Motor neuron (in vitro differentiated cells): Measurements from ENCODE around the gene CATSPERB. TPM values are rescaled to one million over a fixed set of nuclear protein-coding genes. Genes with fewer than 3 reads are reported as not detected.

Experiments
- ATAC-seq, 8 experiments: fragments of 200-7000 bp; cut with Tn5 transposase; replicated peaks in 6 of 8; 2 replicates each; pipeline ENCODE4 v1.8.0; 2021; ENCODE audit warnings: mild to moderate bottlenecking in 8 of 8, moderate library complexity in 8 of 8
- H3K27ac ChIP-seq, 2 donors: fragments of 250-450 bp; sonication (Bioruptor Pico); 2 replicates each; pipeline ENCODE4 v1.9.0; 2021; ENCODE audit warnings: antibody characterized with exemption in 2 of 2, mild to moderate bottlenecking in 2 of 2, moderate library complexity in 1 of 2
- H3K4me1 ChIP-seq, 2 donors: fragments of 250-450 bp; sonication (Bioruptor Pico); replicated peaks in 1 of 2; 2 replicates each; pipeline ENCODE4 v1.6.1; 2021; ENCODE audit warnings: antibody characterized with exemption in 2 of 2, mild to moderate bottlenecking in 2 of 2, moderate library complexity in 1 of 2
- H3K4me3 ChIP-seq, 5 donors: fragments of 250-450 bp; sonication (Bioruptor Pico); 2 replicates each; pipeline ENCODE4 v1.9.0; 2021; ENCODE audit warnings: antibody characterized with exemption in 5 of 5, mild to moderate bottlenecking in 5 of 5, moderate library complexity in 4 of 5
- WGBS, 10 experiments: fragments of 450-650 bp; shearing (Covaris generic); methylation state at CpG; one replicate each; pipeline ENCODE4 v1.0.0; 2022; 5-methylcytosine and 5-hydroxymethylcytosine counted together
- in situ Hi-C, 9 experiments: fragments of 400-800 bp; cut with MboI; loops; one replicate each; pipeline ENCODE4 v1.15.0; 2021; ENCODE audit warnings: low sequenced_read_pairs in 9 of 9, low pct_unique_long_range_greater_than_20kb in 2 of 9; ENCODE audit not compliant: unreplicated experiment in 9 of 9
- total RNA-seq, 8 experiments: library from RNA; unstranded; fragments of 300-600 nt; gene quantifications; 2 replicates each; pipeline versions ENCODE4 v1.2.3 to v1.2.4, GENCODE V29; 2022

CATSPERB gene
- 10 to 100 TPM in 1 of 8 experiments, under 1 TPM in 3, not detected in 4; 0.05 to 14.9 (median 0.41) TPM for total RNA-seq

GRCh38 chr14:91731986-91732385 is at the start of gene CATSPERB:
TSS of gene CATSPERB (minus strand) at chr14:91732086. CDS start at chr14:91729479, 2,607 bp downstream.
- WGBS, 10 experiments: 78 to 100% (median 86%) methylated on average over 1 to 2 of the region's 2 CpGs; no CpG with 5 or more reads in 1 of the 10 experiments
- in situ Hi-C loops: no loop called here
- ATAC-seq: no peak

GRCh38 chr14:91780452-91780851 is 48.6 kb upstream of the CATSPERB start:
- no peak overlapping the region for H3K4me3 ChIP-seq
- in situ Hi-C loops: no loop called here
- H3K4me1 ChIP-seq: no peaks in the 10 kb centered on the region
- 43 to 100% (median 63%) methylated on average over 1 to 3 of the region's 3 CpGs for WGBS, 10 experiments
- no peak overlapping the region for H3K27ac ChIP-seq
- no peak for ATAC-seq

More at GRCh38 chr14:91731986-91732385, at the start of gene CATSPERB:
- Histone ChIP-seq H3K4me3 (no peak within 1 kb of the TSS), H3K4me1 (peaks cover 13 to 15% of the 10 kb centered on the region in 2 donors), H3K27ac (no peak within 1 kb of the TSS)

- H3K27ac ChIP-seq: no peak overlapping the region
- H3K4me1 ChIP-seq: no peaks in the 10 kb centered on the region
- no peak overlapping the region for H3K4me3 ChIP-seq
- ATAC-seq: no peak
- 83 to 100% (median 95%) methylated on average over 1 to 2 of the region's 2 CpGs for WGBS, 10 experiments
- in situ Hi-C loops: no loop called here
These were observed 46.3 kb upstream of the CATSPERB start for GRCh38 chr14:91778217-91778616.

- WGBS, 10 experiments: 38 to 96% (median 79%) methylated on average over 1 to 4 of the region's 5 CpGs; no CpG with 5 or more reads in 2 of the 10 experiments
- Histone ChIP-seq H3K4me1 (no peaks in the 10 kb centered on the region), H3K27ac (no peak overlapping the region), H3K4me3 (no peak overlapping the region)
- in situ Hi-C loops: no loop called here
- ATAC-seq: no peak
These were observed 42.5 kb upstream of the CATSPERB start for GRCh38 chr14:91774140-91775096.

GRCh38 chr14:91770185-91770584 is 38.3 kb upstream of the CATSPERB start:
- in situ Hi-C loops: no loop called here
- WGBS, 10 experiments: 50 to 100% (median 80%) methylated on average over 1 to 2 of the region's 2 CpGs; no CpG with 5 or more reads in 1 of the 10 experiments
- no peaks in the 10 kb centered on the region for H3K4me1 ChIP-seq
- H3K4me3 ChIP-seq: no peak overlapping the region
- no peak overlapping the region for H3K27ac ChIP-seq
- no peak for ATAC-seq

GRCh38 chr14:91755570-91756295 is 23.8 kb upstream of the CATSPERB start:
- in situ Hi-C loops: no loop called here
- ATAC-seq: peak in 1 of 8 experiments; percentile 16
- Histone ChIP-seq H3K4me1 (peaks cover 0 to 2% of the 10 kb centered on the region in 2 donors), H3K4me3 (no peak overlapping the region), H3K27ac (no peak overlapping the region)
- 28 to 92% (median 47%) methylated on average over 1 to 4 of the region's 4 CpGs; no CpG with 5 or more reads in 1 of the 10 experiments for WGBS, 10 experiments

- 0 to 100% (median 50%) methylated on average over 1 of the region's 1 CpG; no CpG with 5 or more reads in 5 of the 10 experiments for WGBS, 10 experiments
- in situ Hi-C loops: no loop called here
- H3K27ac ChIP-seq: no peak overlapping the region
- no peak overlapping the region for H3K4me3 ChIP-seq
- ATAC-seq: no peak
- H3K4me1 ChIP-seq: peaks cover 0 to 2% of the 10 kb centered on the region in 2 donors
These were observed 22.9 kb upstream of the CATSPERB start for GRCh38 chr14:91754819-91755218.

- WGBS, 10 experiments: 50 to 100% (median 100%) methylated on average over 1 of the region's 1 CpG; no CpG with 5 or more reads in 3 of the 10 experiments
- Histone ChIP-seq H3K27ac (no peak overlapping the region), H3K4me1 (peaks cover 0 to 2% of the 10 kb centered on the region in 2 donors), H3K4me3 (no peak overlapping the region)
- in situ Hi-C loops: no loop called here
- ATAC-seq: no peak
These were observed 22.3 kb upstream of the CATSPERB start for GRCh38 chr14:91754185-91754584.

- no peak overlapping the region for H3K27ac ChIP-seq
- no peak for ATAC-seq
- in situ Hi-C loops: no loop called here
- WGBS, 10 experiments: 17 to 100% (median 69%) methylated on average over 1 to 4 of the region's 4 CpGs; no CpG with 5 or more reads in 2 of the 10 experiments
- H3K4me1 ChIP-seq: peaks cover 0 to 2% of the 10 kb centered on the region in 2 donors
- H3K4me3 ChIP-seq: no peak overlapping the region
These were observed 21.7 kb upstream of the CATSPERB start for GRCh38 chr14:91753501-91754128.

- in situ Hi-C loops: no loop called here
- 0 to 38% (median 13%) methylated on average over 1 of the region's 1 CpG; no CpG with 5 or more reads in 6 of the 10 experiments for WGBS, 10 experiments
- ATAC-seq: peak in 5 of 8 experiments; percentile 50 to 83 (median 60)
These were observed 21.1 kb upstream of the CATSPERB start for GRCh38 chr14:91752961-91753360.

GRCh38 chr14:91751719-91752118 is 19.8 kb upstream of the CATSPERB start:
- 33 to 100% (median 80%) methylated on average over 1 to 2 of the region's 2 CpGs; no CpG with 5 or more reads in 3 of the 10 experiments for WGBS, 10 experiments
- H3K4me3 ChIP-seq: no peak overlapping the region
- peaks cover 0 to 2% of the 10 kb centered on the region in 2 donors for H3K4me1 ChIP-seq
- no peak for ATAC-seq
- in situ Hi-C loops: no loop called here
- H3K27ac ChIP-seq: no peak overlapping the region

More at GRCh38 chr14:91752961-91753360, 21.1 kb upstream of the CATSPERB start:
- H3K4me1 ChIP-seq: peaks cover 0 to 2% of the 10 kb centered on the region in 2 donors
- no peak overlapping the region for H3K4me3 ChIP-seq
- no peak overlapping the region for H3K27ac ChIP-seq

- ATAC-seq: no peak
- 42 to 94% (median 83%) methylated on average over 1 to 3 of the region's 3 CpGs for WGBS, 10 experiments
- in situ Hi-C loops: no loop called here
- Histone ChIP-seq H3K4me3 (no peak overlapping the region), H3K4me1 (peaks cover 0 to 2% of the 10 kb centered on the region in 2 donors), H3K27ac (no peak overlapping the region)
These were observed 18.8 kb upstream of the CATSPERB start for GRCh38 chr14:91750634-91751198.
